RWPE2 (cell line): ENCODE data around the gene SYT9.

Experiments
- ATAC-seq: fragments of 200-7000 bp; cut with Tn5 transposase; 3 replicates; pipeline ENCODE4 v1.9.1; 2021; ENCODE audit warnings: low read depth
- DNase-seq: peaks from one replicate; pipeline ENCODE4 v3.0.0-alpha.2; 2020; ENCODE audit warnings: low spot score
- H3K27ac ChIP-seq: fragments of 450-650 bp; 2 replicates; pipeline ENCODE4 v1.5.1; 2017; ENCODE audit warnings: mild to moderate bottlenecking; ENCODE audit not compliant: poor library complexity, severe bottlenecking
- H3K27me3 ChIP-seq: fragments of 250-450 bp; sonication (Bioruptor Pico); 2 replicates; pipeline ENCODE4 v1.5.1; 2021; ENCODE audit warnings: mild to moderate bottlenecking, moderate library complexity; ENCODE audit not compliant: insufficient read depth, poor library complexity, severe bottlenecking
- H3K36me3 ChIP-seq: fragments of 250-450 bp; sonication (Bioruptor Pico); 2 replicates; pipeline ENCODE4 v1.5.1; 2020; ENCODE audit warnings: low read depth, mild to moderate bottlenecking, moderate library complexity
- H3K4me1 ChIP-seq: fragments of 250-450 bp; sonication (Bioruptor Pico); 2 replicates; pipeline ENCODE4 v1.5.1; 2021; ENCODE audit warnings: mild to moderate bottlenecking, moderate library complexity; ENCODE audit not compliant: insufficient read depth, poor library complexity, severe bottlenecking
- H3K4me3 ChIP-seq: fragments of 250-450 bp; sonication (Bioruptor Pico); 2 replicates; pipeline ENCODE4 v1.5.1; 2021; ENCODE audit warnings: mild to moderate bottlenecking, moderate library complexity; ENCODE audit not compliant: severe bottlenecking
- H3K9me3 ChIP-seq: fragments of 250-450 bp; sonication (Bioruptor Pico); 2 replicates; pipeline ENCODE4 v1.5.1; 2021; ENCODE audit warnings: mild to moderate bottlenecking, moderate library complexity; ENCODE audit not compliant: severe bottlenecking
- CTCF ChIP-seq: fragments of 450-650 bp; IDR thresholded peaks from one replicate; pipeline ENCODE4 v1.5.1; 2017; ENCODE audit warnings: mild to moderate bottlenecking, moderate library complexity; ENCODE audit not compliant: poor library complexity, severe bottlenecking

SYT9 gene

GRCh38 chr11:7279676-7280075 is 28.0 kb downstream of the SYT9 start:
- ATAC-seq (no peak), DNase-seq (no peak)
- H3K27me3 ChIP-seq, result no peaks in the 10 kb centered on the region
- TF ChIP-seq CTCF, result no peak
- H3K9me3 ChIP-seq, result no peaks in the 10 kb centered on the region
- H3K36me3 ChIP-seq, result no peaks in the 10 kb centered on the region
- no peak overlapping the region for H3K4me3 ChIP-seq
- H3K27ac ChIP-seq, result no peak overlapping the region
- H3K4me1 ChIP-seq, result no peaks in the 10 kb centered on the region

- Histone ChIP-seq H3K27me3 (no peaks in the 10 kb centered on the region), H3K9me3 (no peaks in the 10 kb centered on the region), H3K27ac (no peak overlapping the region), H3K36me3 (no peaks in the 10 kb centered on the region), H3K4me1 (no peaks in the 10 kb centered on the region), H3K4me3 (no peak overlapping the region)
- no peak for TF ChIP-seq CTCF
- DNase-seq (no peak), ATAC-seq (peak; percentile 98)
Observed at GRCh38 chr11:7281079-7281478, 29.4 kb downstream of the SYT9 start.

- Histone ChIP-seq H3K27me3 (no peaks in the 10 kb centered on the region), H3K36me3 (no peaks in the 10 kb centered on the region), H3K4me3 (no peak overlapping the region), H3K9me3 (no peaks in the 10 kb centered on the region), H3K27ac (no peak overlapping the region), H3K4me1 (no peaks in the 10 kb centered on the region)
- ATAC-seq (no peak), DNase-seq (no peak)
- TF ChIP-seq CTCF, result no peak
Observed at GRCh38 chr11:7281809-7282208, 30.1 kb downstream of the SYT9 start.

GRCh38 chr11:7286178-7286577 is 34.5 kb downstream of the SYT9 start:
- ATAC-seq, result no peak
- no peaks in the 10 kb centered on the region for H3K4me1 ChIP-seq

More at GRCh38 chr11:7286178-7286577, 34.5 kb downstream of the SYT9 start:
- no peaks in the 10 kb centered on the region for H3K36me3 ChIP-seq
- H3K27me3 ChIP-seq, result no peaks in the 10 kb centered on the region
- no peak overlapping the region for H3K27ac ChIP-seq
- no peak for TF ChIP-seq CTCF
- H3K9me3 ChIP-seq, result no peaks in the 10 kb centered on the region
- no peak for DNase-seq
- no peak overlapping the region for H3K4me3 ChIP-seq
